IMR-90 (cell line): Measurements from ENCODE around the gene CDK18. TPM values are rescaled to one million over a fixed set of nuclear protein-coding genes. Genes with fewer than 3 reads are reported as not detected.

Source experiments
- ATAC-seq: fragments of 200-7000 bp; cut with Tn5 transposase; 2 replicates; pipeline ENCODE4 v1.9.1; 2020; ENCODE audit warnings: low read depth, mild to moderate bottlenecking, moderate library complexity
- BruUV-seq: library from RNA; stranded (reverse); fragments of 400-500 nt; replicated peaks from 2 replicates; lab custom pipeline; 2021; lab: Mats Ljungman, UMichigan
- CTCF ChIA-PET: fragments of 300-600 bp; formaldehyde crosslinking; extraction: SDS; loops from one replicate; lab custom pipeline; 2021; ENCODE audit warnings: antibody characterized with exemption; lab: Yijun Ruan, JAX
- POLR2A ChIA-PET: fragments of 300-600 bp; sonication (Branson Sonifier 250); formaldehyde crosslinking; loops from one replicate; lab custom pipeline; 2022; ENCODE audit warnings: antibody characterized with exemption; ENCODE audit not compliant: unreplicated experiment; lab: Charles Lee
- DNase-seq: peaks from one replicate; pipeline ENCODE4 v3.0.0; 2013
- H2AFZ ChIP-seq: replicated peaks from 2 replicates; pipeline ENCODE3; 2013; ENCODE audit warnings: low read length, mild to moderate bottlenecking; ENCODE audit not compliant: poor library complexity
- H2AK5ac ChIP-seq: 2 replicates; pipeline ENCODE4 v1.6.1; 2013; ENCODE audit warnings: low read depth, low read length, inconsistent platforms
- H2AK9ac ChIP-seq: replicated peaks from 2 replicates; pipeline ENCODE3; 2013; ENCODE audit warnings: mild to moderate bottlenecking, low read depth, low read length, moderate library complexity; ENCODE audit not compliant: poor library complexity
- H2BK120ac ChIP-seq: 2 replicates; pipeline ENCODE4 v1.6.1; 2013; ENCODE audit warnings: low read depth, low read length, inconsistent platforms
- H2BK15ac ChIP-seq: 3 replicates; pipeline ENCODE4 v1.6.1; 2013; ENCODE audit warnings: low read depth, low read length, inconsistent platforms
- H2BK20ac ChIP-seq: 2 replicates; pipeline ENCODE4 v1.6.1; 2013; ENCODE audit warnings: low read depth, mild to moderate bottlenecking, inconsistent platforms, low read length, moderate library complexity
- H2BK5ac ChIP-seq: 2 replicates; pipeline ENCODE4 v1.6.1; 2013; ENCODE audit warnings: mild to moderate bottlenecking, low read depth, low read length, inconsistent platforms; ENCODE audit not compliant: poor library complexity, severe bottlenecking
- H3K14ac ChIP-seq: replicated peaks from 2 replicates; pipeline ENCODE4 v1.6.1; 2013; ENCODE audit warnings: low read depth, low read length, inconsistent platforms
- H3K18ac ChIP-seq: 2 replicates; pipeline ENCODE4 v1.6.1; 2013; ENCODE audit warnings: low read depth, low read length, control low read depth
- H3K23ac ChIP-seq: 2 replicates; pipeline ENCODE4 v1.6.1; 2013; ENCODE audit warnings: low read depth, low read length, inconsistent platforms
- H3K27ac ChIP-seq: 2 replicates; pipeline ENCODE4 v1.5.1; 2013; ENCODE audit warnings: mild to moderate bottlenecking, control low read depth, low read length; ENCODE audit not compliant: insufficient read depth
- H3K27me3 ChIP-seq: 2 replicates; pipeline ENCODE4 v1.6.1; 2013; ENCODE audit warnings: low read length; ENCODE audit not compliant: control insufficient read depth, insufficient read depth
- H3K36me3 ChIP-seq: 2 replicates; pipeline ENCODE4 v1.6.1; 2013; ENCODE audit warnings: low read length, mixed read lengths; ENCODE audit not compliant: control insufficient read depth, insufficient read depth
- H3K4ac ChIP-seq: 2 replicates; pipeline ENCODE4 v1.6.1; 2013; ENCODE audit warnings: low read depth, low read length, inconsistent platforms
- H3K4me1 ChIP-seq: 2 replicates; pipeline ENCODE4 v1.6.1; 2013; ENCODE audit warnings: low read length, mixed read lengths; ENCODE audit not compliant: control insufficient read depth, insufficient read depth
- H3K4me2 ChIP-seq: 2 replicates; pipeline ENCODE4 v1.6.1; 2013; ENCODE audit warnings: low read depth, mild to moderate bottlenecking, control low read depth, low read length, moderate library complexity
- H3K4me3 ChIP-seq: 2 replicates; pipeline ENCODE4 v1.5.1; 2013; ENCODE audit warnings: low read depth, mild to moderate bottlenecking, control low read depth, low read length, moderate library complexity; ENCODE audit not compliant: insufficient read depth
- H3K56ac ChIP-seq: 2 replicates; pipeline ENCODE4 v1.6.1; 2013; ENCODE audit warnings: low read length, inconsistent platforms; ENCODE audit not compliant: insufficient read depth; ENCODE audit errors: extremely low read depth
- H3K79me1 ChIP-seq, 2 experiments: 2 replicates each; pipeline ENCODE4 v1.6.1; 2013; ENCODE audit warnings: low read length in 2 of 2, inconsistent platforms in 1 of 2, low read depth in 1 of 2
- H3K9ac ChIP-seq: 2 replicates; pipeline ENCODE4 v1.6.1; 2013; ENCODE audit warnings: low read depth, low read length, control low read depth
- H3K9me1 ChIP-seq: 2 replicates; pipeline ENCODE4 v1.6.1; 2013; ENCODE audit warnings: low read length, inconsistent platforms; ENCODE audit not compliant: insufficient read depth
- H3K9me3 ChIP-seq: 2 replicates; pipeline ENCODE4 v1.6.1; 2013; ENCODE audit warnings: low read length; ENCODE audit not compliant: control insufficient read depth, insufficient read depth
- H4K20me1 ChIP-seq: 2 replicates; pipeline ENCODE4 v1.6.1; 2013; ENCODE audit warnings: low read length, inconsistent platforms; ENCODE audit not compliant: insufficient read depth
- H4K5ac ChIP-seq: 2 replicates; pipeline ENCODE4 v1.6.1; 2013; ENCODE audit warnings: mild to moderate bottlenecking, low read depth, low read length, control low read depth
- H4K8ac ChIP-seq, 2 experiments: 2 replicates each; pipeline ENCODE4 v1.6.1; 2013; ENCODE audit warnings: low read depth in 2 of 2, low read length in 2 of 2, control low read depth in 1 of 2, inconsistent platforms in 1 of 2
- H4K91ac ChIP-seq: 2 replicates; pipeline ENCODE4 v1.6.1; 2013; ENCODE audit warnings: low read depth, low read length, inconsistent platforms; ENCODE audit not compliant: insufficient read depth
- CEBPB ChIP-seq: IDR thresholded peaks from 2 replicates; pipeline ENCODE4 v1.6.1; 2012; ENCODE audit warnings: low read depth, low read length, improper control_type of control experiment
- ELK1 ChIP-seq: fragments of 150-350 bp; IDR thresholded peaks from 2 replicates; pipeline ENCODE4 v1.6.1; 2016; ENCODE audit warnings: low read depth, mild to moderate bottlenecking, low read length, moderate library complexity, borderline replicate concordance
- FOS ChIP-seq: fragments of 150-350 bp; IDR thresholded peaks from 2 replicates; pipeline ENCODE4 v1.6.1; 2016; ENCODE audit warnings: low read depth, low read length
- POLR2A ChIP-seq: IDR thresholded peaks from 2 replicates; pipeline ENCODE4 v1.6.1; 2012; ENCODE audit warnings: mild to moderate bottlenecking, low read depth, low read length
- RAD21 ChIP-seq: IDR thresholded peaks from 2 replicates; pipeline ENCODE4 v1.6.1; 2012; ENCODE audit warnings: low read length, improper control_type of control experiment
- SMC3 ChIP-seq: fragments of 150-350 bp; IDR thresholded peaks from 2 replicates; pipeline ENCODE4 v1.6.1; 2016; ENCODE audit warnings: low read depth, mild to moderate bottlenecking, antibody characterized with exemption, low read length, moderate library complexity
- USF2 ChIP-seq: fragments of 150-350 bp; IDR thresholded peaks from 2 replicates; pipeline ENCODE4 v1.6.1; 2017; ENCODE audit warnings: mild to moderate bottlenecking, antibody characterized with exemption, low read length, low read depth
- WGBS, 2 experiments: methylation state at CpG; one replicate each; pipeline versions ENCODE4 v1.1.5 to v1.1.7; 2013; ENCODE audit warnings: missing lambda C conversion rate in 2 of 2; ENCODE audit not compliant: insufficient read length in 1 of 2; ENCODE audit errors: extremely low coverage in 2 of 2; 5-methylcytosine and 5-hydroxymethylcytosine counted together
- dilution Hi-C: fragments of 300-500 bp; cut with HindIII; formaldehyde crosslinking; loops from one replicate; pipeline ENCODE4 v1.14.3; 2018; ENCODE audit warnings: low sequenced_read_pairs; ENCODE audit not compliant: unreplicated experiment
- in situ Hi-C: fragments of 300-500 bp; cut with MboI; formaldehyde crosslinking; loops from 3 replicates; pipeline ENCODE4 v1.14.3; 2019; ENCODE audit warnings: low sequenced_read_pairs, inconsistent platforms, mixed read lengths
- intact Hi-C: fragments of 100-400 bp; cut with micrococcal nuclease; formaldehyde crosslinking; loops from 2 replicates; pipeline ENCODE4 v1.10.0; 2022
- polyA plus RNA-seq, 3 experiments: library from polyadenylated mRNA; depleted of rRNA; stranded (reverse); fragments of >200 nt; gene quantifications; 2 replicates each; pipeline ENCODE4 v1.2.3, GENCODE V29; 2012; ENCODE audit warnings: low replicate concordance in 1 of 3
- total RNA-seq: library from RNA; depleted of rRNA; stranded (reverse); fragments of >200 nt; gene quantifications from 2 replicates; pipeline ENCODE4 v1.2.3, GENCODE V29; 2012

Gene CDK18
- total and polyA plus RNA-seq, 2 of the 4 experiments (the other 2 are of a cell fraction) = 0.18 to 0.48 TPM

DNA sequence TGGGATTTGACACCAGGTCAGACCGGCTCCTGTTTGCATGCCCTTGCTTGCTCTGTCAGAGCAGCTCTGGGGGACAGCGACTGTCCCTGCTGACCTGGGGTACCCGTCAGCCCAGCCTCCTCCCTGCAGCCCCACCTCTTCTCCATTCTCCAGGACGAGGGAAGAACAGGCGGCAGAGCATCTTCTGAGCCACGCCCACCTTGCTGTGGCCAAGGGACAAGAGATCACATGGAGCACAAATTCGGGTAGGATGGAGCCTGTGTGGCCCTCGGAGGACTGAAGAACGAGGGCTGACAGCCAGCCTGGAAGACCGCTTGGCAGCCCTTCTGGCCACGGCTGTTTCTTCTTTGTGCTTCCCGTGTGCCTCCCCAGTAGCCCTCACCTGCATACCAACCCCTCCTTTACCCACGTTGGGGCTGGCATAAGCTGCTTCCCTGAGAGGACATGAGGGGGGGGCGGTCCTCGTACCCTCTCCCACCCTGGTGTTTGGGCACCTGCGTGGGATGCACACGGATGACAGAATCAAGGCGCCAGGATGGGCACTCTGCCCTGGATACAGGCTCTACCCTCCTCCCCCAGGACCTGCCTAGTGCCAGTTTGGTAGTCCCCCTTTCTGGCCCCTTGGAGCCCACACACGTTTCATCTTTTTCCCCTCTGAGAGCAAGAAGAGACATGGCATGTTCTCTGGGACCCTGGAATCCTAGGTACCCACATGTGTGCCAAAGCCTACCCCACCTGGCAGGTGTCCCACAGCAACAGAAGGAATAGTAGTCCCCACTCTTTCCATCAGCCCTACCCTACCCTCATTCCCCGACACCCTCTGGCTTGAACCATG is 26.9 kb downstream of the CDK18 start:
- DNase-seq (no peak), ATAC-seq (no peak)
- dilution Hi-C loops = no loop called here
- POLR2A ChIA-PET = no interaction called here
- Histone ChIP-seq H3K4me1 (no peaks in the 10 kb centered on the region), H2AFZ (no peak overlapping the region), H3K4ac (no peak overlapping the region), H3K9me1 (no peaks in the 10 kb centered on the region), H3K56ac (no peak overlapping the region), H3K36me3 (no peaks in the 10 kb centered on the region), H2BK120ac (no peak overlapping the region), H3K23ac (no peak overlapping the region), H2BK15ac (no peak overlapping the region), H3K4me3 (no peak overlapping the region), H2AK9ac (no peak overlapping the region), H3K4me2 (no peak overlapping the region), H3K9me3 (no peaks in the 10 kb centered on the region), H3K27me3 (peaks cover 36% of the 10 kb centered on the region), H4K8ac (no peak overlapping the region), H3K14ac (no peak overlapping the region), H3K27ac (no peak overlapping the region), H2AK5ac (no peak overlapping the region), H4K5ac (no peak overlapping the region), H4K91ac (no peak overlapping the region), H2BK20ac (no peak overlapping the region), H3K18ac (no peak overlapping the region), H4K20me1 (no peaks in the 10 kb centered on the region), H3K79me1 (no peaks in the 10 kb centered on the region), H3K9ac (no peak overlapping the region), H2BK5ac (no peak overlapping the region)
- no peak for TF ChIP-seq RAD21
- no peak for TF ChIP-seq CEBPB
- no peak for TF ChIP-seq SMC3
- no peak for TF ChIP-seq FOS
- no peak for TF ChIP-seq ELK1
- no peak for TF ChIP-seq USF2
- no peak for TF ChIP-seq POLR2A
- BruUV-seq = no TSS peak
- CTCF ChIA-PET = interaction anchor here (1.1 kb wide), 1 partner anchor 60 kb away, joined by 4 read pairs; no protein-coding TSS in a partner anchor
- in situ Hi-C loops = no loop called here
- WGBS, 2 experiments = 72% methylated on average over 12 of the region's 20 CpGs; no CpG with 5 or more reads in 1 of the 2 experiments
- intact Hi-C loops = no loop called here
